ENCODE data around the gene CACUL1.

Gene CACUL1

GRCh38 chr10:118742782-118743181 is 12.0 kb downstream of the CACUL1 start:
- DNase-seq (ENCODE audit: low read depth) = no peak

DNA sequence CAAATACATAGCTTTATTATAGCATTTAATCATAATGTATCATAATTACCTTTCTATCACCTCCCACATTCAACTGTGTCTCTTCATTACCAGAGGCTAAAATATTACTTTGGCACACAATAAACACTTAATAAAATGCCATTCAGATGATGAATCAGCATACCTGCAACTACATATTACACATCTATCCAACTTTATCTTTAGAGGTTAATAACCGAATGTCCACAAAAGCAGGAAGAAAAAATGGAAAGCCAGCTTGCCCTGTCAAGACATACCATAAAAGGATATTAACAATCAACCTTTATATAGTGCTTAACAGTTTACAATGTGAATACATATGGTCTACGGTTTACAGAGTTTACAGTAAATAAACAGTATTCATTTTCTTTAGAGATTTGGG is 12.7 kb downstream of the CACUL1 start:
- TF ChIP-seq, protein P1, sequence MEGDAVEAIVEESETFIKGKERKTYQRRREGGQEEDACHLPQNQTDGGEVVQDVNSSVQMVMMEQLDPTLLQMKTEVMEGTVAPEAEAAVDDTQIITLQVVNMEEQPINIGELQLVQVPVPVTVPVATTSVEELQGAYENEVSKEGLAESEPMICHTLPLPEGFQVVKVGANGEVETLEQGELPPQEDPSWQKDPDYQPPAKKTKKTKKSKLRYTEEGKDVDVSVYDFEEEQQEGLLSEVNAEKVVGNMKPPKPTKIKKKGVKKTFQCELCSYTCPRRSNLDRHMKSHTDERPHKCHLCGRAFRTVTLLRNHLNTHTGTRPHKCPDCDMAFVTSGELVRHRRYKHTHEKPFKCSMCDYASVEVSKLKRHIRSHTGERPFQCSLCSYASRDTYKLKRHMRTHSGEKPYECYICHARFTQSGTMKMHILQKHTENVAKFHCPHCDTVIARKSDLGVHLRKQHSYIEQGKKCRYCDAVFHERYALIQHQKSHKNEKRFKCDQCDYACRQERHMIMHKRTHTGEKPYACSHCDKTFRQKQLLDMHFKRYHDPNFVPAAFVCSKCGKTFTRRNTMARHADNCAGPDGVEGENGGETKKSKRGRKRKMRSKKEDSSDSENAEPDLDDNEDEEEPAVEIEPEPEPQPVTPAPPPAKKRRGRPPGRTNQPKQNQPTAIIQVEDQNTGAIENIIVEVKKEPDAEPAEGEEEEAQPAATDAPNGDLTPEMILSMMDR (IDR thresholded peaks at IDR 0.05; ENCODE audit: low read depth, low read length, missing control alignments) = no peak
- DNase-seq (ENCODE audit: low read depth) = no peak
- no peak overlapping the region for H3K4me3 ChIP-seq (ENCODE audit: low read depth, low read length)

More at GRCh38 chr10:118742782-118743181, 12.0 kb downstream of the CACUL1 start:
- TF ChIP-seq, protein P1 (IDR thresholded peaks at IDR 0.05; ENCODE audit: low read depth, low read length, missing control alignments) = no peak
- H3K4me3 ChIP-seq (ENCODE audit: low read depth, low read length) = no peak overlapping the region

- no peak overlapping the region for H3K4me3 ChIP-seq (ENCODE audit: low read depth, low read length)
- TF ChIP-seq, protein P1 (IDR thresholded peaks at IDR 0.05; ENCODE audit: low read depth, low read length, missing control alignments) = no peak
- DNase-seq (ENCODE audit: low read depth) = no peak
Measured at GRCh38 chr10:118738406-118738805, 16.4 kb downstream of the CACUL1 start.

- TF ChIP-seq, protein P1 (IDR thresholded peaks at IDR 0.05; ENCODE audit: low read depth, low read length, missing control alignments) = no peak
- DNase-seq (ENCODE audit: low read depth) = no peak
- H3K4me3 ChIP-seq (ENCODE audit: low read depth, low read length) = no peak overlapping the region
Measured at GRCh38 chr10:118737603-118738302, 17.0 kb downstream of the CACUL1 start.

DNA sequence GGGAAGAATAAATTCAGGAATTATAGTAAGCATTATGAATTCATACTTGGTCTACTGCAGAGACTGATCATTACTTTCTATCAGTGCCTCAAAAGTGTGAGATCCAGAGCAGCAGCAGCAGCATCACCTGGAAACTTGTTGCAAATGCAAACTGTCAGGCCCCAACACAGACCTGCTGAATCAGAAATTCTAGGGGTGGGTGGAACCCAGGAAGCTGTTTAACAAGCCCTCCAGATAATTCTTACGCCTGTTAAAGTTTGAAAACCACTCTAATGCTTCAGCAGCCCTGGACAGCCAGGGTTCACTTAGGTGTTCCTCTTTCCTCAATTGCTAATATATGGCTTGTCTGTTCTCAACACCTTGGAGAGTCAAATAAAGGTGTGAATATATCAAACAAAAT is 19.5 kb downstream of the CACUL1 start:
- TF ChIP-seq, protein P1 (IDR thresholded peaks at IDR 0.05; ENCODE audit: low read depth, low read length, missing control alignments) = no peak
- H3K4me3 ChIP-seq (ENCODE audit: low read depth, low read length) = no peak overlapping the region
- DNase-seq (ENCODE audit: low read depth) = no peak

DNA sequence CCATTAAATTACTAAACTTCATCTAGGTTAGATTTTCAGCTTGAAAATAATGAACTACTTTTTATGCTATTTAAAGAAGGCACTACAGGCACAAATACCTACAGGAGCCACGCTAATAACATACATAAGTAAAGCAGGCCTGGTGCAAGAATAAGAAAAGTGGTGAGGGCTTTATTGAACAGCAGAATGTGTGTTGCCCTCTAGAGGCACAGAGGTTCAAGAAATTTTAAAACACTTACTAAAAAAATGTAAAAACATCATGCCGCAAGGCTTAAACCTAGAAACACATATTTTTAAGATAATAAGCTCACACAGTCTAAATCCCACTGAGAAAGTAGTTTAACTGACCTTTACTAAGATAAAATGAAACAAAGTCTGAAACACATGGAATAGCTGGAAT is 20.3 kb downstream of the CACUL1 start:
- DNase-seq (ENCODE audit: low read depth) = no peak
- TF ChIP-seq, protein P1 (IDR thresholded peaks at IDR 0.05; ENCODE audit: low read depth, low read length, missing control alignments) = peak; percentile 15
- no peak overlapping the region for H3K4me3 ChIP-seq (ENCODE audit: low read depth, low read length)
